Stimulated activated naive B cell treated with anti-CD40 and anti-IgM and Interleukin-4, amounts not matched to agents 10 μg/mL and 1 μg/mL and 100 μg/mL, for 72 hours (primary cell): ENCODE data around the gene METTL25.

Experiments
- ATAC-seq, 2 donors: fragments of 150-1000 bp; cut with Tn5 transposase; replicated peaks; 2 replicates each; pipeline ENCODE4 v1.10.0; 2021; ENCODE audit warnings: moderate library complexity in 1 of 2
- DNase-seq: peaks from one replicate; pipeline ENCODE4 v3.0.0; 2021
- H3K27ac Mint-ChIP-seq: one replicate; pipeline ENCODE4 v1.8.0; 2022; ENCODE audit warnings: mild to moderate bottlenecking, mixed read lengths
- H3K27me3 Mint-ChIP-seq, 2 donors: one replicate each; pipeline ENCODE4 v1.8.0; 2022; ENCODE audit warnings: mixed read lengths in 2 of 2
- H3K36me3 Mint-ChIP-seq, 2 donors: one replicate each; pipeline ENCODE4 v1.8.0; 2022; ENCODE audit warnings: mixed read lengths in 2 of 2, mild to moderate bottlenecking in 1 of 2
- H3K4me1 Mint-ChIP-seq, 2 donors: one replicate each; pipeline ENCODE4 v1.8.0; 2022; ENCODE audit warnings: mixed read lengths in 2 of 2, mild to moderate bottlenecking in 1 of 2
- H3K4me3 Mint-ChIP-seq, 2 donors: one replicate each; pipeline ENCODE4 v1.8.0; 2022; ENCODE audit warnings: mild to moderate bottlenecking in 2 of 2, mixed read lengths in 2 of 2, moderate library complexity in 1 of 2
- H3K9me3 Mint-ChIP-seq, 2 donors: one replicate each; pipeline ENCODE4 v1.8.0; 2022; ENCODE audit warnings: mixed read lengths in 2 of 2, mild to moderate bottlenecking in 1 of 2

The METTL25 gene

DNA sequence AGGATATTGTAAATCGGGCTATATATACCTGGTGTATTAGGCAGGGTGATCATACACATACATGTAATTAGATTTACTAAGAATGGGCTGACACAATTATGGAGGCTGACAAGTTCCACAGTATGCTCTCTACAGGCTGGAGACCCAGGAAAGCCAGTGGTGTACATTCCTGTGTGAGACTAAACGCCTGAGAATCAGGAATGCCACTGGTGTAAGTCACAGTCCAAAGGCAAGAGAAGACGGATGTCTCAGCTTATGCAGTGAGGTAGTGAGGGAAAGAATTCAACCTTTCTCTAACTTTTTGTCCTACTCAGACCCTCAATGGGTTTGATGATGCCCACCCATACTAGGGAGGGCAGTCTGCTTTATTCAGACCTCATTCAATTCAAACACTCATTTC, 57.1 kb downstream of the METTL25 start:
- H3K36me3 Mint-ChIP-seq, result peaks cover 14 to 18% of the 10 kb centered on the region in 2 donors
- no peaks in the 10 kb centered on the region for H3K27me3 Mint-ChIP-seq
- no peaks in the 10 kb centered on the region for H3K4me1 Mint-ChIP-seq

DNA sequence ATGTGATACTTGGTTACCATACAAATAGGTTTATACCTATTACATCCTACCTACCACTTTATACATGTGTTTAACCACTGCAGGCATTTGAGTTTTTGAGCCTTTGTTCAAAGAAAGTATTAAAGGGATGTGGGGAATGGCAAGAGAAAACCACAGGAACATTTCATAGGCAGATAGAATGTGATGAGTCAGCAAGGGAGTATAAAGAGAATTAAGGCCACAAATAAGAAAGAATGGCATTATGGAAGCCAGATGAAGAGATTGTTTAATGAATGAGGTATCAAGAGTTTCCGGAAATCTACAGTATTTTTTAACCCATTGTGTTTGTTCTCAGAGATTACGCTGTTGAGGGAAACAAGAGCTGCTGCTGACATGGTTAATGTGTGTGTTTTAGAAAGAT, 66.9 kb downstream of the METTL25 start:
- Mint-ChIP-seq H3K27ac (no peak overlapping the region), H3K4me3 (no peak overlapping the region), H3K36me3 (peaks cover 5% of the 10 kb centered on the region in 2 donors), H3K4me1 (no peaks in the 10 kb centered on the region), H3K27me3 (no peaks in the 10 kb centered on the region), H3K9me3 (peaks cover 1 to 4% of the 10 kb centered on the region in 2 donors)
- DNase-seq (no peak), ATAC-seq (no peak)

More for the DNA sequence above, 57.1 kb downstream of the METTL25 start:
- ATAC-seq (no peak), DNase-seq (no peak)
- no peak overlapping the region for H3K27ac Mint-ChIP-seq
- H3K4me3 Mint-ChIP-seq, result no peak overlapping the region
- peaks cover 5 to 7% of the 10 kb centered on the region in 2 donors for H3K9me3 Mint-ChIP-seq

DNA sequence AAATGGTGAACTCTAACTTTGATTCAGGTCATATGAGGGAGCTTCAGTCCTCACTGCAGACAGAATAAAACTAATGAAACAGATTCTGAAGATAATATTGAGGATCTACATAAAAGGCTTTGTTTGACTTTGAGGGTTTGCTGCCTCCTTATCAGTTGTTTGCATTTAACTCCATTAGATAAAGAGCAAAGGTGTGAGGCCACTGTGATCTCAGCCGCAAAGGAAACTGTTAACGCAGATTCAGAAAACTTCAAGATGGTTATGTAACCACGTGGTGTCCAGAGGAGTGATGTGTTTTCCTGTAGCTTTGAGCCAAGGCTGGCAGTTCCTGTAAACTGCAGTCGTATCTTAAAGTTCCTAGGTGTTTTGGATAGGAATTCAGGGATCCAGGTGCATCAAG, 67.8 kb downstream of the METTL25 start:
- peaks cover 2 to 5% of the 10 kb centered on the region in 2 donors for H3K36me3 Mint-ChIP-seq
- no peak for DNase-seq
- H3K27ac Mint-ChIP-seq, result no peak overlapping the region
- H3K4me1 Mint-ChIP-seq, result no peaks in the 10 kb centered on the region
- peaks cover 0 to 1% of the 10 kb centered on the region in 2 donors for H3K9me3 Mint-ChIP-seq
- H3K27me3 Mint-ChIP-seq, result no peaks in the 10 kb centered on the region
- no peak for ATAC-seq
- no peak overlapping the region for H3K4me3 Mint-ChIP-seq

DNA sequence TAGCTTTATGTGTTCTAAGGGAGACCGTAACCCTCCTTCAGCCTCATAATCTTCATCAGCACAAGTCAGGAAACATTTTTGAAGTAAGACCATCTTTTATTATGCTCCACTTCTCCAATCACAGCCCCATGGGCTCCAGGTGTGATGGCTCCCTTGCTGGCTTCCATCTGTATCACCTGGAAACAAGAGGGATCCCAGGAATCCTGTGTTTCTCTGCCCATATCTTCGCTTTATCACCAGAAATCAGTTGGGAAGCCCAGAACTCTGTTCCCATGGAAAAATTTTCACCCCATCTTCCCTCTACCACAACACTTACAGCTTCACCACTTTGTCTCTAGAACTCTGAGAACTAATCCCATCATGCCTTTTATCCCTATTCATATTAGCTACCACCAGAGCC, 68.3 kb downstream of the METTL25 start:
- H3K4me1 Mint-ChIP-seq, result no peaks in the 10 kb centered on the region
- H3K36me3 Mint-ChIP-seq, result peaks cover 0 to 2% of the 10 kb centered on the region in 2 donors
- H3K4me3 Mint-ChIP-seq, result no peak overlapping the region
- peaks cover 0 to under 1% of the 10 kb centered on the region in 2 donors for H3K9me3 Mint-ChIP-seq
- no peak overlapping the region for H3K27ac Mint-ChIP-seq
- no peak for DNase-seq
- H3K27me3 Mint-ChIP-seq, result no peaks in the 10 kb centered on the region
- ATAC-seq, result no peak

DNA sequence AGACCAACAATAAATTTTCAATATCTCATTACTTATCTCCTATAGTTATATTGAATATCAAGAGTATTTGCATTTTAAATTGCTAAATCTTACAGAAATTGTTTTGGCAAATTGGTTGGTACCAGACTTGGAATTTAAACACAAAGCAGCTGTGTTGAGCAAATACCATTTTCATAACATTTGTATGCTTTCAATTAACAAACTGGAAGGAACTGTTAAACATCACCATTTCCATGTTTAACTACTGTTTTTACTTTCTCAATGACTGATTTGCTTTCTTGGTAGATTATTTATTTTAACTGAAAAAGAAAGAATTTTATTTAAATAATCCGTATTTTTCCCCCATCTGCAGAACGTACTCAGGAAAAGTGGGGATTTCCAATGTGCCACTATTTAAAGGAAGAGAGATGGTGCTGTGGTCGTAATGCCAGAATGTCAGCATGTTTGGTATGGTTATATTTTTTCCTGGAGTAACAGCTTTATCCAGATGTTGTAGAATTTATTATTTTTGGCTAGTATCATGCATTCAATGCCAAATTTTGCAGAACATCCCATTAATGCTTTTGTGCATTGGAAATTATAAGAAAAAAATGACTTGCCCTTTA, 72.3 kb downstream of the METTL25 start:
- no peaks in the 10 kb centered on the region for H3K27me3 Mint-ChIP-seq
- DNase-seq (no peak), ATAC-seq (no peak)
- H3K27ac Mint-ChIP-seq, result no peak overlapping the region
- no peaks in the 10 kb centered on the region for H3K4me1 Mint-ChIP-seq
- H3K36me3 Mint-ChIP-seq, result no peaks in the 10 kb centered on the region
- no peaks in the 10 kb centered on the region for H3K9me3 Mint-ChIP-seq
- H3K4me3 Mint-ChIP-seq, result no peak overlapping the region

DNA sequence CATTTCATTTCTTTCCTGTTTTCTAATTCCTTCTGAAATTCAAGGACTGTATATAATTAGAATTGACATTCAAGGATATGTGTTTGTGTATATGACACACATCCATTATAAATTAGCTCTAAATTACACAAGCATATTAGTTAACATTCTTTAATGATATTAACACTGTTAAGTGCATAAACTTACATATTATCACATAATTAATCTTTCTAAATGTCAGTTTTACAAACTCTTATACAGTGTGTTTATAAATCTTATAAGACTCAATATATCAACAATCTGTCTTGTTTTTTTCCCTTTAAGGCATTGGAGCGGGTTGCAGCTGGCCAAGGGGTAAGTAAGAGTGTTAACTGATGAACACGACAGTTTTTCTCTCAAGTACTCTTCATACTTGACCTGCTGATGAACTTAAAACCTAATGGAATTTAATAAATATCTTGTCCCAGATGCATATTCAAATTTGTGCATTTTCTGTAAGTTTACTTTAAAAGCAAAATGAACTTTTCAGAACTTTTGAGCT, 76.1 kb downstream of the METTL25 start:
- Mint-ChIP-seq H3K27me3 (no peaks in the 10 kb centered on the region), H3K4me3 (no peak overlapping the region), H3K27ac (no peak overlapping the region), H3K9me3 (no peaks in the 10 kb centered on the region), H3K4me1 (no peaks in the 10 kb centered on the region), H3K36me3 (peaks cover 2 to 12% of the 10 kb centered on the region in 2 donors)
- ATAC-seq (no peak), DNase-seq (no peak)

DNA sequence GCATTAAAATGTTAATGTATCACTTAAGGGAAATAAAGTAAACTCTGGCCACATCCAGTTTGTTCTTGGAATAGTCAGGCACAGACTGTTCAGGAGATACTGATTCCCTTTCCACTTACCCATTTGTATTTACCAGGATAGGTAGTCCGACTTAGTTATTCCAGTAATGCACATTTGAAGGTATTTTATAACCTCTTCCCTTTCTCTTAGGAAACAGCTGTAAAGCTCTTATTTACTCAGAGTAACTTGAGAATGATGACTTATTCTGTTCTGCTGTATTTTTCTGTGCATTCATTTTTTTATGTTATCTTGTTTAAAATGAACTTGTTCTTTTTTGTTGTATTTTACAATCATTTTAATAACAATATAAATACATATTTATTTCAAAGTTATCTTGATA, 78.0 kb downstream of the METTL25 start:
- H3K9me3 Mint-ChIP-seq, result no peaks in the 10 kb centered on the region
- H3K36me3 Mint-ChIP-seq, result peaks cover 9 to 27% of the 10 kb centered on the region in 2 donors
- ATAC-seq (no peak), DNase-seq (no peak)
- no peak overlapping the region for H3K27ac Mint-ChIP-seq
- no peaks in the 10 kb centered on the region for H3K4me1 Mint-ChIP-seq
- no peaks in the 10 kb centered on the region for H3K27me3 Mint-ChIP-seq
- H3K4me3 Mint-ChIP-seq, result no peak overlapping the region

DNA sequence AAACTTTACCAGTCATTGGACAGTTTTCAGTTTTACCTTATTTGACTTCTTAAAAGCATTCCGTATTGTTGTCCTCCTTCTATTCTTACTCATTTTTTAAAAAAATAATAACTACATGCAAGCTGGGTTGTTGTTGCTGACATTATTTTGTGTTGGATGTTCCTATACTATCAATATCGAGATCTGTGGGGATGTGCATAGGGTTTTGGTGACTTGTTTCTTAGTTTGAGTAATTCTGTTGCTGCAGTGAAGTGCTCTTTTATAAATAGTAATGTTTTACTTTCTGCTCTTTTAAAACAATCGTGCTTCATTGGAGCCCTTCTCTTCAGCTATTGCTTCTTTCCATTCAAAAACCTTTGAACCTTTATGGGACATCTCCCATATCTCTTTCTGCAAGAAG, 79.4 kb downstream of the METTL25 start:
- Mint-ChIP-seq H3K4me3 (no peak overlapping the region), H3K27me3 (no peaks in the 10 kb centered on the region), H3K27ac (no peak overlapping the region), H3K9me3 (peaks cover under 1 to 4% of the 10 kb centered on the region in 2 donors), H3K36me3 (peaks cover 20 to 40% of the 10 kb centered on the region in 2 donors), H3K4me1 (no peaks in the 10 kb centered on the region)
- DNase-seq, result no peak
- ATAC-seq, result no peak

DNA sequence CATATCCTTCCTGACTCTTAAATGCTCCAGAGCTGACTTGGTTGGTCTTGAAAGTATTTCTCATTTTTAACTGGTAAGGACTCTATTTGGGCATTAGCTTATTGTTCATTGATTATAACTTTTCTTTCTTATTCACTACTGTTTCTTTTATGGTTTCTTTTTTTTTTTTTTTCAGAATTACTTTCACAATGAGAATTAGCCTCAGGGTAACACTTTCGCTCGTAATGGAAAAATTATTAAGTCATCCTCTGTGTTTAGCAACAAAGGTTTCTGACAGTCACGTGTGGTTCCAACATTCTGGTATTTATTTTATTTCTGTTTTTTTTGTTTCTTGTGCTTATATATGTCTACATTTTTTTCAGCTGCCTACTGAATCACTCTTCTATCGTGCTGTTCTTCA, 80.0 kb downstream of the METTL25 start:
- peaks cover 25 to 46% of the 10 kb centered on the region in 2 donors for H3K36me3 Mint-ChIP-seq
- ATAC-seq (no peak), DNase-seq (no peak)
- no peak overlapping the region for H3K4me3 Mint-ChIP-seq
- H3K27ac Mint-ChIP-seq, result peak overlapping the region; percentile 56
- H3K4me1 Mint-ChIP-seq, result no peaks in the 10 kb centered on the region
- no peaks in the 10 kb centered on the region for H3K27me3 Mint-ChIP-seq
- H3K9me3 Mint-ChIP-seq, result peaks cover 4 to 5% of the 10 kb centered on the region in 2 donors

DNA sequence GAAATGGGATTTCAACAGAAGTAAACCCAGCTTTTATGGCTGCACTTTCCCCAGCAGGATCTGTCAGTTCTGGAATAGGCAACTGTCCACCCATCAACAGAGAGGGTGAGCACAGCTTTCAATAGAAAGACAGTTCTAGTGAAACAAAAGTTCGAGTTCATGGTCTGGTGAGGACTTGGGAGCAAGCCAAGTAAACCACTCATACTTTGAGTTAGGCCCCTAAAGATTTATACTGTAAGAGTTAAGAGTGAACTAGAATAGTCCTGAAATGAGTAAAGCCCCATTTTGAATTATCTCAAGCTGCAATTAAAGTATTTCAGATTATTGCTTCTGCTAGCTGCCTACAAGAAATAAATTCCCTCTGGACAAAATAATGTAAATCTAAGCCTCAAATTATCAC, 82.6 kb downstream of the METTL25 start:
- DNase-seq (no peak), ATAC-seq (no peak)
- H3K27me3 Mint-ChIP-seq, result no peaks in the 10 kb centered on the region
- H3K9me3 Mint-ChIP-seq, result peaks cover 4 to 5% of the 10 kb centered on the region in 2 donors
- H3K4me3 Mint-ChIP-seq, result no peak overlapping the region
- no peak overlapping the region for H3K27ac Mint-ChIP-seq
- H3K36me3 Mint-ChIP-seq, result peaks cover 32 to 55% of the 10 kb centered on the region in 2 donors
- H3K4me1 Mint-ChIP-seq, result no peaks in the 10 kb centered on the region

DNA sequence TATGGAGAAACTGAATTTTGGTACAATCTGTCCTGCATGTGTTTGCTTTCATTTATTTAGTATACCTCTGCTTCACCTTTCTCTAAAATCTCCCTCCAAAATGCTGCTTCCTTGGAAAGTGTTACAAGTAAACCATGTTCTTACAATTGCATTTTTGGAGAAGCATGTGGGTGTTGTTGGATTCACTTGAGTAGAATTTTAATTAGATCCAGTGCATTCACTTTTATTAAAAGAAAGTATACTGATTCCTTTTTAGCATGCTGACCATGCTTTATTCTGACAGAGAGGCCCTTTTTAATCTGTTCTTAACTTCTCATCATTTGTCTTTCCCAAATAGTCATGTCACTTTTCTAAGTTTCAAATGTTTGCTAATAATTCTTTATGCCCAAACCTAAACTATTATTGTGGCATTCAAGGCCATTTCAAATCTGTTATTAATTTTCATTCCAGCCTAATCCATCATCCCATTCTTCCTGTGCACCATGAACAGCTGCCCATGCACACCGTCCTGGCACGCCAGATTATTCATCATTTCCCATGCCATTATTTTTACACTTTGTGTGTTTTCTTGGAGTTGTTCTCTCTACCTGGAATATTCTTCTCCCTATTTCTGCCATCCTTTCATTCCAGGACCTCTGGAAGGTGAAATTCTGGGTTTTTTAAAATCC, 90.7 kb downstream of the METTL25 start:
- Mint-ChIP-seq H3K9me3 (no peaks in the 10 kb centered on the region), H3K27me3 (no peaks in the 10 kb centered on the region), H3K36me3 (peaks cover under 1 to 3% of the 10 kb centered on the region in 2 donors), H3K4me3 (no peak overlapping the region), H3K27ac (no peak overlapping the region), H3K4me1 (no peaks in the 10 kb centered on the region)
- ATAC-seq, result no peak
- no peak for DNase-seq

DNA sequence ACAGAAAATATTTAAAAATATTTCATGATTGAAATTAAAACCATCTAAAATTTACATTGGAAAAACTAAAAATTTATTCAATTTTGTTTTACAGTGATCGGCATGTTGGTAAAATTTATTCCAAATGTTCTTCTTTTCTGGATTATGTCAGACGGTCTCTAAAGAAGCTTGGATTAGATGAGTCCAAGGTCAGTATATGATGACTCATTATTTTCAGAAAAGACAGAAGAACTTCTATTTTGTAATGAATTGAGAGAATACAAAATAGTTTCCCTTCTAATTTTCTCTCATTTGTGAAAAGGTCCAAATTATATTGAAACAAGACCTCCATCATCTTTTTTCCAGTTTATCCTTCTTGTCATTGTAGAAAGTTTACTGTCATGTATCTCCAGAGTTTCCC, 98.3 kb downstream of the METTL25 start:
- DNase-seq (no peak), ATAC-seq (no peak)
- no peaks in the 10 kb centered on the region for H3K27me3 Mint-ChIP-seq
- no peak overlapping the region for H3K4me3 Mint-ChIP-seq
- H3K36me3 Mint-ChIP-seq, result peaks cover 14 to 19% of the 10 kb centered on the region in 2 donors
- H3K9me3 Mint-ChIP-seq, result no peaks in the 10 kb centered on the region
- H3K4me1 Mint-ChIP-seq, result no peaks in the 10 kb centered on the region
- H3K27ac Mint-ChIP-seq, result no peak overlapping the region

DNA sequence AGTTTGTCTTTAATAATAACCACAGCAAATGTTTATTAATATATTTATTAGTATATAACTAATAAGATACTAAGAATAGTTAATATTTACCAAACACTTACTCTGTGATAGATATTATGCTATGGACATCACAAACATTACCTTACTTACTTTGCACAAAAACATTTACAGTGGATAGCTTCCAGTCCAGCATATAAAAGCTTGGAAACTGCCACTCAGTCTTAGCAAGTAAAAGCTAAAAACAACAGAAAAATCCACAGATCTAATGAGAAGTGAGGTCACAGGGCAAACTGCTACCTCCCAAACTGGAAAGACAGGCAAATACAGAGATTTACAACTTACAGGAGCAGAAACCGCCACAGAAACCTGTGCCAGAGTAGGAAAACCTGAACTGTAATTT, 99.8 kb downstream of the METTL25 start:
- no peak overlapping the region for H3K27ac Mint-ChIP-seq
- no peaks in the 10 kb centered on the region for H3K27me3 Mint-ChIP-seq
- peaks cover 14 to 19% of the 10 kb centered on the region in 2 donors for H3K36me3 Mint-ChIP-seq
- H3K4me3 Mint-ChIP-seq, result no peak overlapping the region
- ATAC-seq, result no peak
- DNase-seq, result no peak
- no peaks in the 10 kb centered on the region for H3K9me3 Mint-ChIP-seq
- no peaks in the 10 kb centered on the region for H3K4me1 Mint-ChIP-seq

DNA sequence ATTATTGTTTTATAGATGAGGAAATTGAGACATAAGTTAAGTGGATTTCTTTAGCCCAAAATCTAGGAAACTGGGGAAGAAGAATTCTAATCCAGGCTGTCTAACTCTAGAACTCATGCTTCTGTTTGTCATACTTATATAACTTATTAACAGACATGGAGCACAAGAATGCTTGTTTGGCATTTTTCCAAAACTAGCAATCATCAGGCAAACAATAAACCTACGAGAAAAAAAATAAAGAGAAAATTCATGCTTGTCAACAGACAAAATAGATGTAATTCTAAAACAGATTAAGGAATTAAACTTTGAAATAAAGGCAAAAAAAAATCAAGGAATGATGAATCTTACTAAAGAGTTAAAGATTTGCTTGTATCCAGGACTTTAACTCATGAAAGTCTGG, 103.1 kb downstream of the METTL25 start:
- H3K36me3 Mint-ChIP-seq, result peaks cover 24 to 34% of the 10 kb centered on the region in 2 donors
- H3K27ac Mint-ChIP-seq, result no peak overlapping the region
- H3K4me1 Mint-ChIP-seq, result no peaks in the 10 kb centered on the region
- ATAC-seq (no peak), DNase-seq (no peak)
- no peaks in the 10 kb centered on the region for H3K9me3 Mint-ChIP-seq
- no peak overlapping the region for H3K4me3 Mint-ChIP-seq
- no peaks in the 10 kb centered on the region for H3K27me3 Mint-ChIP-seq

DNA sequence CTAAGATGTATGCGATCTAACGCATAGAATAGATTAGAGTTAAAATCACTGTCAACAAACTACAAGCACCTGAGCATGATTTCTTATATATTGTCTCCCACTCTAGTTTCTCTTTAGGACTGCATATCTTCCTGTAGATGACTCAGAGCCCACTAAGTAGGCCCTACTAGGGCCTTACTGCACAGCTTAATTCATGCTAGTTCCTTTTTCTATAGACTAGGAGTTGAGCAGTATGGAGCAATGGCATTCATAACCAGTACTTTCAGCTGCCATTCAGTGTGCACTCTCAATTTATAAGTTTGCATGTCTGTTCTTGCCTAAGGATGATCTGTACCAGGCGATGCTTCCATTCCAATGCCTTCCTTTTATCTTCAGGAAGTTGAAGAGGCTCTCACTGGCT, 103.5 kb downstream of the METTL25 start:
- Mint-ChIP-seq H3K27ac (no peak overlapping the region), H3K4me3 (no peak overlapping the region), H3K9me3 (no peaks in the 10 kb centered on the region), H3K27me3 (no peaks in the 10 kb centered on the region), H3K4me1 (no peaks in the 10 kb centered on the region), H3K36me3 (peaks cover 26 to 36% of the 10 kb centered on the region in 2 donors)
- ATAC-seq (peak in 1 of 2 donors; percentile 47), DNase-seq (no peak)
